Body of pancreas (tissue), 4 donors: ENCODE results near the gene TEAD3.

Experiments
- POLR2A ChIP-seq, 3 donors: fragments of 450-650 bp; IDR thresholded peaks; one replicate each; pipeline ENCODE4 v1.6.1; 2016; ENCODE audit warnings: antibody characterized with exemption in 3 of 3, mild to moderate bottlenecking in 2 of 3
- TF ChIP-seq, protein P1 (sequence below), 7 experiments: fragments of 450-650 bp in 4 of 7; fragments of 200-600 bp in 3 of 7; sonication (generic) in 3 of 7; IDR thresholded peaks; one replicate each; pipeline ENCODE4 v1.5.1; 2016 to 2019; ENCODE audit warnings: antibody characterized with exemption in 7 of 7

DNA sequence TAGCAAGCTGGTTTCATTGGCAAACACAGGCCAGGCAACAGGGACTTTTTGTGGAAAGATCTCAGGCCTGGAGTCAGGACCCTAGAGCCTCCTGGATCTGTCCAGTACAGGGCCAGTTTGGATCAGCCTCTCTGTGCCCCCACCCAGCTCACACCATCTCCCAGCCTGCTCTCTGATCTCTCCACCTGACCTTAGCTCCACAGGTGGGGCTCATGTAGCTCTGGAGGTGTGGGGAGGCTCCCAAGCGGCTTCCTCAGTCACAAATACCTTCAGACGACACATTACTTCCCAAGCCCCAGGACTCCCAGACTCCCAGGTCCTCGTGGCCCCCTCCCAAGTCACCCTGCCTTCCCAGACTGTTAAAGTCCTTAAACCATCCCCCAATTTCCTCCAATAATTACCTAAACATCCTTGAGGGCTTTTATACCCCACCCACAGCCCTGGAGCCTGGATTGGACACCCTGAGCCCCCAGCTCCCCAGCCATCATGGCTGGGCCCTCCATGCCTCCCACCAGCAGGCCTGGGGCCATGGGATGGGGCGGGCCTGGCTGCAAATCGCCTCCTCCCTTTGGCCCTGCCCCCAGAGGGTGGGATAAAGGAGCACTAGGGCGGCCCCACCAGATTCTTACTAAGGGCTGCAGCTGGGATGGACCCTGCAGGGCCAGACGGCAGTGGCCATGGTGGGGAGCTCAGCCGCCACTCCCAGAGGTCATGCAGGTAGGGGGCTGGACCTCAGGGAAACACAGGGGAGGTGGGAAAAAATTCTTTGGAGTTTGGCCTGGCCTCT, 60.6 kb downstream of the TEAD3 start:
- TF ChIP-seq, protein P1, sequence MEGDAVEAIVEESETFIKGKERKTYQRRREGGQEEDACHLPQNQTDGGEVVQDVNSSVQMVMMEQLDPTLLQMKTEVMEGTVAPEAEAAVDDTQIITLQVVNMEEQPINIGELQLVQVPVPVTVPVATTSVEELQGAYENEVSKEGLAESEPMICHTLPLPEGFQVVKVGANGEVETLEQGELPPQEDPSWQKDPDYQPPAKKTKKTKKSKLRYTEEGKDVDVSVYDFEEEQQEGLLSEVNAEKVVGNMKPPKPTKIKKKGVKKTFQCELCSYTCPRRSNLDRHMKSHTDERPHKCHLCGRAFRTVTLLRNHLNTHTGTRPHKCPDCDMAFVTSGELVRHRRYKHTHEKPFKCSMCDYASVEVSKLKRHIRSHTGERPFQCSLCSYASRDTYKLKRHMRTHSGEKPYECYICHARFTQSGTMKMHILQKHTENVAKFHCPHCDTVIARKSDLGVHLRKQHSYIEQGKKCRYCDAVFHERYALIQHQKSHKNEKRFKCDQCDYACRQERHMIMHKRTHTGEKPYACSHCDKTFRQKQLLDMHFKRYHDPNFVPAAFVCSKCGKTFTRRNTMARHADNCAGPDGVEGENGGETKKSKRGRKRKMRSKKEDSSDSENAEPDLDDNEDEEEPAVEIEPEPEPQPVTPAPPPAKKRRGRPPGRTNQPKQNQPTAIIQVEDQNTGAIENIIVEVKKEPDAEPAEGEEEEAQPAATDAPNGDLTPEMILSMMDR (IDR thresholded peaks at IDR 0.05) = no peak
- no peak for TF ChIP-seq POLR2A (IDR thresholded peaks at IDR 0.05)
